Neuronal stem cell (in vitro differentiated cells): ENCODE results near the gene SLC13A2.

ENCODE experiments used
- DNase-seq: peaks from one replicate; pipeline ENCODE4 v3.0.0-alpha.2; 2013; ENCODE audit warnings: low spot score
- H2AFZ ChIP-seq: one replicate; pipeline ENCODE4 v1.6.1; 2013; ENCODE audit warnings: mild to moderate bottlenecking, low read length, inconsistent platforms
- H2AK5ac ChIP-seq: 2 replicates; pipeline ENCODE4 v1.6.1; 2013; ENCODE audit warnings: low read depth, mild to moderate bottlenecking, inconsistent platforms, low read length, moderate library complexity, mixed read lengths
- H2BK120ac ChIP-seq: 2 replicates; pipeline ENCODE4 v1.6.1; 2013; ENCODE audit warnings: low read depth, mild to moderate bottlenecking, inconsistent platforms, low read length, moderate library complexity, mixed read lengths
- H2BK12ac ChIP-seq: one replicate; pipeline ENCODE4 v1.6.1; 2013; ENCODE audit warnings: low read length, inconsistent platforms
- H2BK15ac ChIP-seq: 2 replicates; pipeline ENCODE4 v1.6.1; 2013; ENCODE audit warnings: mild to moderate bottlenecking, low read length, inconsistent platforms, mixed read lengths
- H2BK5ac ChIP-seq: one replicate; pipeline ENCODE4 v1.6.1; 2013; ENCODE audit warnings: inconsistent platforms, mild to moderate bottlenecking, low read length, moderate library complexity
- H3K14ac ChIP-seq: one replicate; pipeline ENCODE4 v1.6.1; 2013; ENCODE audit warnings: low read length, inconsistent platforms
- H3K18ac ChIP-seq: 2 replicates; pipeline ENCODE4 v1.6.1; 2013; ENCODE audit warnings: low read length, inconsistent platforms
- H3K23ac ChIP-seq: 2 replicates; pipeline ENCODE4 v1.6.1; 2013; ENCODE audit warnings: low read depth, mild to moderate bottlenecking, mixed read lengths, low read length, inconsistent platforms; ENCODE audit not compliant: poor library complexity
- H3K27ac ChIP-seq: replicated peaks from 3 replicates; pipeline ENCODE4 v1.5.1; 2013; ENCODE audit warnings: low read length, inconsistent platforms
- H3K27me3 ChIP-seq, 3 experiments: 2 replicates each; pipeline ENCODE4 v1.6.1; 2013; ENCODE audit warnings: low read length in 3 of 3, mild to moderate bottlenecking in 2 of 3, inconsistent platforms in 1 of 3, low read depth in 1 of 3, mixed read lengths in 1 of 3, moderate library complexity in 1 of 3; ENCODE audit not compliant: control insufficient read depth in 3 of 3, insufficient read depth in 3 of 3
- H3K36me3 ChIP-seq, 2 donors: replicated peaks in 1 of 2; 2 replicates each; pipeline ENCODE4 v1.6.1; 2013; ENCODE audit warnings: low read length in 2 of 2; ENCODE audit not compliant: control insufficient read depth in 2 of 2, insufficient read depth in 2 of 2
- H3K4ac ChIP-seq: 2 replicates; pipeline ENCODE4 v1.6.1; 2013; ENCODE audit warnings: inconsistent platforms, mild to moderate bottlenecking, low read length, moderate library complexity
- H3K4me1 ChIP-seq, 2 donors: 1 replicate in 1 of 2; 2 replicates in 1 of 2; pipeline ENCODE4 v1.6.1; 2013; ENCODE audit warnings: low read length in 2 of 2, low read depth in 1 of 2; ENCODE audit not compliant: control insufficient read depth in 2 of 2, insufficient read depth in 1 of 2
- H3K4me2 ChIP-seq: one replicate; pipeline ENCODE4 v1.6.1; 2013; ENCODE audit warnings: mild to moderate bottlenecking, low read length, inconsistent platforms; ENCODE audit not compliant: insufficient read depth, poor library complexity, severe bottlenecking
- H3K4me3 ChIP-seq, 2 donors: 2 replicates each; pipeline ENCODE4 v1.5.1; 2013; ENCODE audit warnings: low read length in 2 of 2, mild to moderate bottlenecking in 2 of 2, inconsistent platforms in 1 of 2, moderate library complexity in 1 of 2
- H3K79me1 ChIP-seq: one replicate; pipeline ENCODE4 v1.6.1; 2013; ENCODE audit warnings: low read depth, mild to moderate bottlenecking, inconsistent platforms, low read length, moderate library complexity
- H3K9ac ChIP-seq: one replicate; pipeline ENCODE4 v1.6.1; 2013; ENCODE audit warnings: mild to moderate bottlenecking, low read depth, low read length, inconsistent platforms; ENCODE audit not compliant: poor library complexity
- H3K9me3 ChIP-seq, 2 donors: replicated peaks in 1 of 2; 2 replicates each; pipeline versions ENCODE3 to v1.6.1; 2013; ENCODE audit warnings: low read length in 2 of 2, mild to moderate bottlenecking in 2 of 2, inconsistent platforms in 1 of 2, low read depth in 1 of 2, mixed read lengths in 1 of 2, moderate library complexity in 1 of 2; ENCODE audit not compliant: control insufficient read depth in 2 of 2, insufficient read depth in 1 of 2
- H4K8ac ChIP-seq: one replicate; pipeline ENCODE4 v1.6.1; 2013; ENCODE audit warnings: low read depth, mild to moderate bottlenecking, inconsistent platforms, low read length, moderate library complexity
- H4K91ac ChIP-seq: one replicate; pipeline ENCODE4 v1.6.1; 2013; ENCODE audit warnings: low read length, low read depth, mild to moderate bottlenecking, inconsistent platforms; ENCODE audit not compliant: poor library complexity
- WGBS, 2 donors: extraction: QIAGEN DNeasy Blood & Tissue Kit; methylation state at CpG; one replicate each; pipeline ENCODE4 v1.1.7; 2013; ENCODE audit warnings: missing lambda C conversion rate in 2 of 2, mixed read lengths in 1 of 2; ENCODE audit not compliant: insufficient read length in 2 of 2, insufficient replicate concordance in 1 of 2; ENCODE audit errors: extremely low coverage in 2 of 2; 5-methylcytosine and 5-hydroxymethylcytosine counted together

SLC13A2 gene

GRCh38 chr17:28498652-28499363, 25.4 kb downstream of the SLC13A2 start:
- no peak overlapping the region for H3K4ac ChIP-seq
- H2AFZ ChIP-seq, result no peak overlapping the region
- H4K91ac ChIP-seq, result no peak overlapping the region
- peak overlapping the region; percentile 8 for H3K23ac ChIP-seq
- H2BK5ac ChIP-seq, result no peak overlapping the region
- H3K27me3 ChIP-seq, result peaks cover 0 to 32% (median 0%) of the 10 kb centered on the region in 3 experiments
- H3K18ac ChIP-seq, result peak overlapping the region; percentile 13
- peaks cover 0 to 6% of the 10 kb centered on the region in 2 donors for H3K4me1 ChIP-seq
- DNase-seq, result no peak
- no peak overlapping the region for H4K8ac ChIP-seq
- no peak overlapping the region for H3K9ac ChIP-seq
- H2BK15ac ChIP-seq, result peak overlapping the region; percentile 52
- no CpG with 5 or more reads among the region's 12 CpGs for WGBS, 2 donors
- H3K27ac ChIP-seq, result no peak overlapping the region
- no peaks in the 10 kb centered on the region for H3K36me3 ChIP-seq
- H2BK12ac ChIP-seq, result no peak overlapping the region
- peak overlapping the region; percentile 22 for H3K14ac ChIP-seq
- H2AK5ac ChIP-seq, result peak overlapping the region; percentile 45
- H3K4me3 ChIP-seq, result no peak overlapping the region
- no peaks in the 10 kb centered on the region for H3K79me1 ChIP-seq
- H2BK120ac ChIP-seq, result no peak overlapping the region
- H3K4me2 ChIP-seq, result no peak overlapping the region
- H3K9me3 ChIP-seq, result no peaks in the 10 kb centered on the region

- Histone ChIP-seq H2BK12ac (no peak overlapping the region), H3K9ac (no peak overlapping the region), H2BK120ac (no peak overlapping the region), H2AFZ (no peak overlapping the region), H3K4me2 (no peak overlapping the region), H3K9me3 (no peaks in the 10 kb centered on the region), H3K4me1 (peaks cover 0 to 6% of the 10 kb centered on the region in 2 donors), H4K8ac (no peak overlapping the region), H3K27ac (no peak overlapping the region), H3K4ac (peak overlapping the region; percentile 39), H3K23ac (no peak overlapping the region), H4K91ac (no peak overlapping the region), H3K4me3 (no peak overlapping the region), H2BK15ac (peak overlapping the region; percentile 52), H3K27me3 (peaks cover 0 to 32% (median 0%) of the 10 kb centered on the region in 3 experiments), H3K36me3 (no peaks in the 10 kb centered on the region), H3K14ac (peak overlapping the region; percentile 22), H3K79me1 (no peaks in the 10 kb centered on the region), H3K18ac (peak overlapping the region; percentile 11), H2BK5ac (no peak overlapping the region), H2AK5ac (peak overlapping the region; percentile 45)
- WGBS, 2 donors, result no CpG with 5 or more reads among the region's 9 CpGs
- no peak for DNase-seq
Observed at GRCh38 chr17:28499364-28499664, 25.9 kb downstream of the SLC13A2 start.

DNA sequence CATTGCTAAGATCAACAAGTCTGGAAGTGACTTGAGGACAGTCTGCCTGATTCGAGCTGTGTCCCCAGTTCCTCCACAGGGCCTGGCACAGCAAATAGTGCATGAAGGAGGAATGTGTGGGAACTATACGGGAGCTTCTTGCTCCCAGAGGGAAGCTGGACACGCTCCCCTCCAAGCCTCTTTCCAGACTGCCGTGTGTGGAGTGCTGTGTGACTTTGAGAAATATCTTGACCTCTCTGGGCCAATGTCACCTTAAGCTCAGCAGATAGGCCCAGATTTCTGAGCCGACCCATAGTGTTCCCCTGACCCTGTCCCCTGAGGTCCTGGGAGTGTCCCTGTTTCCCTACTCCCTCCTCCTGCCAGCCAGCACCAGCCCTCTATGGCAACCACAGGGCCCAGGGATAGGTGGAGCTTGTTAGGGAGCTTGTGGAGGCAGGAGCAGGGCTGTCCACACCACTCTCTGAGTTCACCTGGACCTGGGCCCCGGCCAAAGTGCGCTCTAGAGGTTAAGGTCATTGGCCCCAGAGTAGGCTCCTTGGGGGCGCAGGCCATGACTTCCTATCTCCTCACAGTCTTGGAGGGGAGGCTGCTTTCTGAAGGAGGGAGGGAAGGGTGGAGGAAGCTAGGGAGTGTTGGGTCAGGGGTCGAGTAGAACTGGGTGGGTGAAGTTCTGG, 26.4 kb downstream of the SLC13A2 start:
- Histone ChIP-seq H4K91ac (no peak overlapping the region), H2AK5ac (no peak overlapping the region), H3K4ac (no peak overlapping the region), H3K9ac (no peak overlapping the region), H3K14ac (no peak overlapping the region), H2BK15ac (no peak overlapping the region), H2BK5ac (no peak overlapping the region), H3K23ac (no peak overlapping the region), H3K4me2 (no peak overlapping the region), H3K27ac (no peak overlapping the region), H2BK120ac (no peak overlapping the region), H3K4me3 (no peak overlapping the region), H3K4me1 (peaks cover 0 to 6% of the 10 kb centered on the region in 2 donors), H3K36me3 (no peaks in the 10 kb centered on the region), H3K18ac (peak overlapping the region; percentile 11), H3K27me3 (peaks cover 0 to 34% (median 0%) of the 10 kb centered on the region in 3 experiments), H2BK12ac (no peak overlapping the region), H3K9me3 (no peaks in the 10 kb centered on the region), H4K8ac (no peak overlapping the region), H2AFZ (no peak overlapping the region), H3K79me1 (no peaks in the 10 kb centered on the region)
- no peak for DNase-seq
- no CpG with 5 or more reads among the region's 9 CpGs for WGBS, 2 donors

GRCh38 chr17:28500712-28501379, 27.4 kb downstream of the SLC13A2 start:
- Histone ChIP-seq H3K36me3 (no peaks in the 10 kb centered on the region), H2BK15ac (no peak overlapping the region), H3K9me3 (no peaks in the 10 kb centered on the region), H2AFZ (no peak overlapping the region), H4K8ac (no peak overlapping the region), H3K4me3 (no peak overlapping the region), H2AK5ac (no peak overlapping the region), H3K79me1 (no peaks in the 10 kb centered on the region), H3K23ac (no peak overlapping the region), H3K27me3 (peaks cover 0 to 44% (median 0%) of the 10 kb centered on the region in 3 experiments), H3K18ac (no peak overlapping the region), H3K4ac (no peak overlapping the region), H2BK120ac (no peak overlapping the region), H3K4me2 (no peak overlapping the region), H2BK5ac (no peak overlapping the region), H3K4me1 (peaks cover 0 to 6% of the 10 kb centered on the region in 2 donors), H3K14ac (no peak overlapping the region), H4K91ac (no peak overlapping the region), H3K27ac (no peak overlapping the region), H3K9ac (no peak overlapping the region), H2BK12ac (no peak overlapping the region)
- WGBS, 2 donors, result no CpG with 5 or more reads among the region's 13 CpGs
- no peak for DNase-seq
